ENCODE results near the gene OS9. TPM values are rescaled to one million over a fixed set of nuclear protein-coding genes. Genes with fewer than 3 reads are reported as not detected.

Gene OS9
- total RNA-seq, 2 experiments from 2014 or later, result 108 to 112 TPM

- Mint-ChIP-seq H3K4me3 (no peak overlapping the region), H3K36me3 (ENCODE audit: low read depth) (peaks cover 33% of the 10 kb centered on the region), H3K9me3 (no peaks in the 10 kb centered on the region), H3K27me3 (peaks cover 24% of the 10 kb centered on the region), H3K4me1 (ENCODE audit: low read depth) (peaks cover 51% of the 10 kb centered on the region), H3K27ac (no peak overlapping the region)
- Histone ChIP-seq H3K4me3 (ENCODE audit: low read length) (no peak overlapping the region), H3K27ac (ENCODE audit: low read depth in 1 of 2, low read length in 2 of 2) (no peak overlapping the region), H3K4me1 (ENCODE audit: insufficient read depth, low read length) (peaks cover 35% of the 10 kb centered on the region), H3K36me3 (ENCODE audit: insufficient read depth, low read length) (peaks cover 17% of the 10 kb centered on the region), H3K27me3 (ENCODE audit: control insufficient read depth in 1 of 2, insufficient read depth in 2 of 2, low read length in 2 of 2) (peaks cover 8 to 13% of the 10 kb centered on the region in 2 experiments), H3K9me3 (ENCODE audit: control insufficient read depth in 1 of 2, insufficient read depth in 1 of 2, low read length in 2 of 2) (no peaks in the 10 kb centered on the region)
- ATAC-seq (ENCODE audit: poor library complexity), result no peak
- intact Hi-C loops (cut with DNase I, micrococcal nuclease), result no loop called here
- no peak for DNase-seq
- no peak for TF ChIP-seq CTCF (IDR thresholded peaks at IDR 0.05)
- ChIA-PET POLR2A (interaction anchor here (0.7 to 2.6 kb wide), 4 partner anchors 12 to 136 kb away, joined by 3 to 7 read pairs (median 4); partner anchors contain the start of genes EEF1AKMT3, METTL1 and OS9), CTCF (no interaction called here)
These were observed 66.5 kb downstream of the OS9 start for GRCh38 chr12:57760347-57760982.

- intact Hi-C loops (cut with DNase I, micrococcal nuclease), result no loop called here
- peaks cover 53% of the 10 kb centered on the region for H3K4me1 Mint-ChIP-seq (ENCODE audit: low read depth)
- Histone ChIP-seq H3K27ac (ENCODE audit: low read depth in 1 of 2, low read length in 2 of 2) (no peak overlapping the region), H3K9me3 (ENCODE audit: control insufficient read depth in 1 of 2, insufficient read depth in 1 of 2, low read length in 2 of 2) (peaks cover 0 to 5% of the 10 kb centered on the region in 2 experiments), H3K36me3 (ENCODE audit: insufficient read depth, low read length) (peaks cover 17% of the 10 kb centered on the region), H3K27me3 (ENCODE audit: control insufficient read depth in 1 of 2, insufficient read depth in 2 of 2, low read length in 2 of 2) (peaks cover 19 to 23% of the 10 kb centered on the region in 2 experiments), H3K4me1 (ENCODE audit: insufficient read depth, low read length) (peaks cover 38% of the 10 kb centered on the region), H3K4me3 (ENCODE audit: low read length) (no peak overlapping the region)
- no peak overlapping the region for H3K27ac Mint-ChIP-seq
- no peaks in the 10 kb centered on the region for H3K9me3 Mint-ChIP-seq
- TF ChIP-seq CTCF (IDR thresholded peaks at IDR 0.05), result no peak
- ATAC-seq (ENCODE audit: poor library complexity) (no peak), DNase-seq (no peak)
- H3K27me3 Mint-ChIP-seq, result peaks cover 32% of the 10 kb centered on the region
- H3K4me3 Mint-ChIP-seq, result no peak overlapping the region
- H3K36me3 Mint-ChIP-seq (ENCODE audit: low read depth), result peaks cover 27% of the 10 kb centered on the region
- ChIA-PET POLR2A (interaction anchor here (1.3 to 2.6 kb wide), 2 partner anchors 22 to 135 kb away, joined by 3 to 7 read pairs; partner anchors contain the start of gene TSFM), CTCF (no interaction called here)
These were observed 67.6 kb downstream of the OS9 start for GRCh38 chr12:57761391-57761998.

GRCh38 chr12:57762463-57762862, 68.5 kb downstream of the OS9 start:
- ChIA-PET CTCF (no interaction called here), POLR2A (interaction anchor here (1.3 kb wide), 1 partner anchor 21 kb away, joined by 3 read pairs; the partner anchor contains the start of gene TSFM)
- H3K36me3 Mint-ChIP-seq (ENCODE audit: low read depth), result peaks cover 21% of the 10 kb centered on the region
- Histone ChIP-seq H3K27ac (ENCODE audit: low read depth in 1 of 2, low read length in 2 of 2) (no peak overlapping the region), H3K27me3 (ENCODE audit: control insufficient read depth in 1 of 2, insufficient read depth in 2 of 2, low read length in 2 of 2) (peaks cover 27 to 28% of the 10 kb centered on the region in 2 experiments), H3K9me3 (ENCODE audit: control insufficient read depth in 1 of 2, insufficient read depth in 1 of 2, low read length in 2 of 2) (peaks cover 0 to 10% of the 10 kb centered on the region in 2 experiments), H3K4me3 (ENCODE audit: low read length) (no peak overlapping the region), H3K36me3 (ENCODE audit: insufficient read depth, low read length) (peaks cover 17% of the 10 kb centered on the region), H3K4me1 (ENCODE audit: insufficient read depth, low read length) (peaks cover 36% of the 10 kb centered on the region)
- H3K4me1 Mint-ChIP-seq (ENCODE audit: low read depth), result peaks cover 52% of the 10 kb centered on the region
- H3K9me3 Mint-ChIP-seq, result no peaks in the 10 kb centered on the region
- no peak overlapping the region for H3K27ac Mint-ChIP-seq
- H3K27me3 Mint-ChIP-seq, result peaks cover 35% of the 10 kb centered on the region
- intact Hi-C loops (cut with DNase I, micrococcal nuclease), result no loop called here
- no peak for ATAC-seq (ENCODE audit: poor library complexity)
- no peak for TF ChIP-seq CTCF (IDR thresholded peaks at IDR 0.05)
- no peak overlapping the region for H3K4me3 Mint-ChIP-seq
- no peak for DNase-seq
